COLO829 (cell line): ENCODE results near the gene SDF2L1.
"Not testable (repeated sequence)": the region's sequence is repeated elsewhere in the genome, so short reads cannot be mapped to it uniquely, and the experiment has no call there.

Experiments
- DNase-seq: peaks from one replicate; pipeline ENCODE4 v3.0.0; 2012; ENCODE audit warnings: low spot score

SDF2L1 gene

GRCh38 chr22:21661991-21662390, 19.9 kb downstream of the SDF2L1 start:
- no peak for DNase-seq

- no peak for DNase-seq
These were observed 21.6 kb downstream of the SDF2L1 start for GRCh38 chr22:21663738-21664137.

- DNase-seq, result no peak
These were observed 23.1 kb downstream of the SDF2L1 start for GRCh38 chr22:21665047-21665851.

- no peak for DNase-seq
These were observed 24.7 kb downstream of the SDF2L1 start for GRCh38 chr22:21666786-21667185.

- DNase-seq, result no peak
These were observed 26.9 kb downstream of the SDF2L1 start for GRCh38 chr22:21669026-21669425.

- DNase-seq, result no peak
These were observed 30.1 kb downstream of the SDF2L1 start for GRCh38 chr22:21672107-21672629.

GRCh38 chr22:21673534-21674321, 31.6 kb downstream of the SDF2L1 start:
- DNase-seq, result no peak

- no peak for DNase-seq
These were observed 32.6 kb downstream of the SDF2L1 start for GRCh38 chr22:21674638-21675245.

- DNase-seq, result no peak
These were observed 35.7 kb downstream of the SDF2L1 start for GRCh38 chr22:21677606-21678443.

- DNase-seq, result not testable (repeated sequence)
These were observed 36.7 kb downstream of the SDF2L1 start for GRCh38 chr22:21678842-21679241.

- no peak for DNase-seq
These were observed 37.3 kb downstream of the SDF2L1 start for GRCh38 chr22:21679383-21679782.

GRCh38 chr22:21680830-21681565, 38.9 kb downstream of the SDF2L1 start:
- no peak for DNase-seq

GRCh38 chr22:21681566-21682370, 39.7 kb downstream of the SDF2L1 start:
- DNase-seq, result no peak

- DNase-seq, result no peak
These were observed 40.5 kb downstream of the SDF2L1 start for GRCh38 chr22:21682385-21683175.

GRCh38 chr22:21683401-21683811, 41.3 kb downstream of the SDF2L1 start:
- no peak for DNase-seq

- no peak for DNase-seq
These were observed 42.5 kb downstream of the SDF2L1 start for GRCh38 chr22:21684492-21685163.

GRCh38 chr22:21685164-21685513, 43.0 kb downstream of the SDF2L1 start:
- no peak for DNase-seq

- no peak for DNase-seq
These were observed 44.1 kb downstream of the SDF2L1 start for GRCh38 chr22:21686193-21686608.
